ENCODE data around the gene OR5K2. TPM values are rescaled to one million over a fixed set of nuclear protein-coding genes. Genes with fewer than 3 reads are reported as not detected.

OR5K2 gene
- total RNA-seq (2013; cell fraction: nucleolus; rRNA removed) = 20.7 and 21.6 TPM in 2 replicates
- not detected in 2 replicates for total RNA-seq (2014; rRNA removed)
- not detected in 2 replicates for total RNA-seq (2014; rRNA removed; fragmentation: Illumina TruSeq; extraction: Trizol)
- total RNA-seq (2021) = not detected in 2 replicates
- polyA plus RNA-seq (2011; ENCODE audit: low read depth) = not detected
- polyA plus RNA-seq (2011; rRNA removed) = 0.12 and 0.14 TPM in 2 replicates
- not detected in 2 replicates for polyA plus RNA-seq (2011; cell fraction: cytosol; rRNA removed)
- 0.58 and 0.75 TPM in 2 replicates for polyA plus RNA-seq (2011; cell fraction: nucleus; rRNA removed)
- polyA plus RNA-seq (2012) = 0.11 TPM in 1 of 2 replicates, not detected in the other
- not detected in 2 replicates for polyA plus RNA-seq (2014; fragmentation: Illumina TruSeq; extraction: Trizol)
- not detected for polyA plus RNA-seq (2014; fragmentation: Nextera tagmentation; extraction: Ambion mirVana)
- polyA plus RNA-seq (2014; rRNA removed) = not detected in 2 replicates
- polyA plus RNA-seq (2016; fragmentation: Nextera tagmentation; extraction: Ambion mirVana) = not detected
- polyA minus RNA-seq (2011; rRNA and poly(A)+ RNA removed) = 1.3 and 2.9 TPM in 2 replicates
- polyA minus RNA-seq (2011; cell fraction: cytosol; rRNA and poly(A)+ RNA removed) = not detected in 2 replicates
- polyA minus RNA-seq (2011; cell fraction: nucleus; rRNA and poly(A)+ RNA removed) = 4.7 and 5.0 TPM in 2 replicates
- percentile 64 among the genes with signal in this experiment for Bru-seq, nascent RNA
- percentile 55 among the genes with signal in this experiment for BruChase-seq, experiment 1, labeled RNA remaining after a 6-hour chase
- percentile 60 among the genes with signal in this experiment for BruChase-seq, experiment 2, labeled RNA remaining after a 2-hour chase
- long read RNA-seq, experiment 1 = 0 reads
- long read RNA-seq, experiment 2, partial matches to known transcripts = 0 of 1 reads
- long read RNA-seq, experiment 2, other reads (novel, unspliced or antisense) = 0 of 1 reads

DNA sequence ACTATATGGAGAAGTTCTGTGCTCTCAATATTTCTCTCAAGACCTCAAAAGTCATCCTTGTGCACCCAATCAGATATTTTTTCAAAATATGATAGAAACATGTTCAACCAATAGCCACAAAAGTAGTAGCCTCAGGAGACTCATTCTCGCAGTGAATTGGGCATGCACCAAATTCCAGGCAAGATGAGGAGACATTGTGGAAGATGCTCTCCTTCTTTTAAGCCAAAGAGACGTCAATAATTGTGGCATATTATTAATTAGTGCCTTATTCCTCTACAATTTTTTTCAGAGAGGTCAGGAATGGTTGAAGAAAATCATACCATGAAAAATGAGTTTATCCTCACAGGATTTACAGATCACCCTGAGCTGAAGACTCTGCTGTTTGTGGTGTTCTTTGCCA lies at the start of gene OR5K2:
Gene OR5K2, plus strand, starts transcription at position 301 of the 400 bp plus-strand sequence. Its CDS starts 0 bp downstream, at position 301.
- ATAC-seq = no peak
- Histone ChIP-seq H3K27ac (ENCODE audit: control insufficient read depth, insufficient read depth) (no peak within 1 kb of the TSS), H3K9me3 (replicated peaks; ENCODE audit: control insufficient read depth, insufficient read depth, low read length) (no peaks in the 10 kb centered on the region), H3K36me3 (ENCODE audit: control insufficient read depth in 2 of 2, insufficient read depth in 2 of 2, low read length in 1 of 2) (no peaks in the 10 kb centered on the region), H4K20me1 (ENCODE audit: control insufficient read depth, insufficient read depth) (no peaks in the 10 kb centered on the region), H3K4me1 (ENCODE audit: control insufficient read depth, insufficient read depth, low read length) (no peaks in the 10 kb centered on the region), H3K9ac (ENCODE audit: control insufficient read depth, insufficient read depth, low read length) (no peak within 1 kb of the TSS), H3K4me3 (no peak within 1 kb of the TSS), H3K79me2 (ENCODE audit: control insufficient read depth, insufficient read depth, low read length) (no peaks in the 10 kb centered on the region), H3K4me2 (ENCODE audit: control insufficient read depth, insufficient read depth) (no peak within 1 kb of the TSS), H3K27me3 (replicated peaks in 1 of 2; ENCODE audit: control insufficient read depth in 2 of 2, insufficient read depth in 2 of 2, low read length in 1 of 2) (no peaks in the 10 kb centered on the region), H2AFZ (ENCODE audit: control insufficient read depth, low read depth, low read length) (no peak within 1 kb of the TSS)
- ChIA-PET SMC1A (ENCODE audit: uncharacterized antibody, unreplicated experiment) (no interaction called here), RAD21 (ENCODE audit: unreplicated experiment) (no interaction called here), POLR2A (no interaction called here), CTCF (no interaction called here)
- FAIRE-seq = no peak
- no TSS peak for BruUV-seq (replicated peaks)
- no peak for DNase-seq (ENCODE audit: low read depth, low spot score)
- in situ Hi-C loops (cut with MboI) (no loop called here), intact Hi-C loops (cut with micrococcal nuclease; ENCODE audit: unreplicated experiment) (no loop called here)
- WGBS (ENCODE audit: insufficient coverage, insufficient replicate concordance, low lambda C conversion rate, missing lambda C conversion rate) = 28% methylated on average over 2 of the region's 2 CpGs
- TF ChIP-seq ZNF207 (IDR thresholded peaks at IDR 0.05; ENCODE audit: borderline replicate concordance) (no peak), RAD51 (IDR thresholded peaks at IDR 0.05) (no peak), IKZF2 (IDR thresholded peaks at IDR 0.05) (no peak), EP300 (IDR thresholded peaks at IDR 0.05; ENCODE audit: borderline replicate concordance in 1 of 2, control insufficient read depth in 1 of 2, low read depth in 2 of 2, low read length in 2 of 2) (no peak), RBBP5 (conservative IDR thresholded peaks at IDR 0.05) (no peak), RELA (IDR thresholded peaks at IDR 0.05; ENCODE audit: borderline replicate concordance, partially characterized antibody) (no peak), MYB (IDR thresholded peaks at IDR 0.05; ENCODE audit: borderline replicate concordance, low read depth, low read length) (no peak), KLF5 (IDR thresholded peaks at IDR 0.05; ENCODE audit: partially characterized antibody) (no peak), IKZF1 (conservative IDR thresholded peaks at IDR 0.05) (no peak), MEF2B (IDR thresholded peaks at IDR 0.05; ENCODE audit: partially characterized antibody, poor library complexity, severe bottlenecking) (no peak), ETV6 (conservative IDR thresholded peaks at IDR 0.05 in 1 of 2, IDR thresholded peaks at IDR 0.05 in 1 of 2; ENCODE audit: borderline replicate concordance in 1 of 2, low read depth in 1 of 2) (no peak), POLR2AphosphoS2 (IDR thresholded peaks at IDR 0.05; ENCODE audit: low read depth, low read length) (no peak), RUNX3 (IDR thresholded peaks at IDR 0.05; ENCODE audit: low read length) (no peak)
- TF ChIP-seq, protein P1, sequence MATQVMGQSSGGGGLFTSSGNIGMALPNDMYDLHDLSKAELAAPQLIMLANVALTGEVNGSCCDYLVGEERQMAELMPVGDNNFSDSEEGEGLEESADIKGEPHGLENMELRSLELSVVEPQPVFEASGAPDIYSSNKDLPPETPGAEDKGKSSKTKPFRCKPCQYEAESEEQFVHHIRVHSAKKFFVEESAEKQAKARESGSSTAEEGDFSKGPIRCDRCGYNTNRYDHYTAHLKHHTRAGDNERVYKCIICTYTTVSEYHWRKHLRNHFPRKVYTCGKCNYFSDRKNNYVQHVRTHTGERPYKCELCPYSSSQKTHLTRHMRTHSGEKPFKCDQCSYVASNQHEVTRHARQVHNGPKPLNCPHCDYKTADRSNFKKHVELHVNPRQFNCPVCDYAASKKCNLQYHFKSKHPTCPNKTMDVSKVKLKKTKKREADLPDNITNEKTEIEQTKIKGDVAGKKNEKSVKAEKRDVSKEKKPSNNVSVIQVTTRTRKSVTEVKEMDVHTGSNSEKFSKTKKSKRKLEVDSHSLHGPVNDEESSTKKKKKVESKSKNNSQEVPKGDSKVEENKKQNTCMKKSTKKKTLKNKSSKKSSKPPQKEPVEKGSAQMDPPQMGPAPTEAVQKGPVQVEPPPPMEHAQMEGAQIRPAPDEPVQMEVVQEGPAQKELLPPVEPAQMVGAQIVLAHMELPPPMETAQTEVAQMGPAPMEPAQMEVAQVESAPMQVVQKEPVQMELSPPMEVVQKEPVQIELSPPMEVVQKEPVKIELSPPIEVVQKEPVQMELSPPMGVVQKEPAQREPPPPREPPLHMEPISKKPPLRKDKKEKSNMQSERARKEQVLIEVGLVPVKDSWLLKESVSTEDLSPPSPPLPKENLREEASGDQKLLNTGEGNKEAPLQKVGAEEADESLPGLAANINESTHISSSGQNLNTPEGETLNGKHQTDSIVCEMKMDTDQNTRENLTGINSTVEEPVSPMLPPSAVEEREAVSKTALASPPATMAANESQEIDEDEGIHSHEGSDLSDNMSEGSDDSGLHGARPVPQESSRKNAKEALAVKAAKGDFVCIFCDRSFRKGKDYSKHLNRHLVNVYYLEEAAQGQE (IDR thresholded peaks at IDR 0.05; ENCODE audit: low read depth, low read length) = no peak
- TF ChIP-seq, protein P2, sequence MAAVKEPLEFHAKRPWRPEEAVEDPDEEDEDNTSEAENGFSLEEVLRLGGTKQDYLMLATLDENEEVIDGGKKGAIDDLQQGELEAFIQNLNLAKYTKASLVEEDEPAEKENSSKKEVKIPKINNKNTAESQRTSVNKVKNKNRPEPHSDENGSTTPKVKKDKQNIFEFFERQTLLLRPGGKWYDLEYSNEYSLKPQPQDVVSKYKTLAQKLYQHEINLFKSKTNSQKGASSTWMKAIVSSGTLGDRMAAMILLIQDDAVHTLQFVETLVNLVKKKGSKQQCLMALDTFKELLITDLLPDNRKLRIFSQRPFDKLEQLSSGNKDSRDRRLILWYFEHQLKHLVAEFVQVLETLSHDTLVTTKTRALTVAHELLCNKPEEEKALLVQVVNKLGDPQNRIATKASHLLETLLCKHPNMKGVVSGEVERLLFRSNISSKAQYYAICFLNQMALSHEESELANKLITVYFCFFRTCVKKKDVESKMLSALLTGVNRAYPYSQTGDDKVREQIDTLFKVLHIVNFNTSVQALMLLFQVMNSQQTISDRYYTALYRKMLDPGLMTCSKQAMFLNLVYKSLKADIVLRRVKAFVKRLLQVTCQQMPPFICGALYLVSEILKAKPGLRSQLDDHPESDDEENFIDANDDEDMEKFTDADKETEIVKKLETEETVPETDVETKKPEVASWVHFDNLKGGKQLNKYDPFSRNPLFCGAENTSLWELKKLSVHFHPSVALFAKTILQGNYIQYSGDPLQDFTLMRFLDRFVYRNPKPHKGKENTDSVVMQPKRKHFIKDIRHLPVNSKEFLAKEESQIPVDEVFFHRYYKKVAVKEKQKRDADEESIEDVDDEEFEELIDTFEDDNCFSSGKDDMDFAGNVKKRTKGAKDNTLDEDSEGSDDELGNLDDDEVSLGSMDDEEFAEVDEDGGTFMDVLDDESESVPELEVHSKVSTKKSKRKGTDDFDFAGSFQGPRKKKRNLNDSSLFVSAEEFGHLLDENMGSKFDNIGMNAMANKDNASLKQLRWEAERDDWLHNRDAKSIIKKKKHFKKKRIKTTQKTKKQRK (IDR thresholded peaks at IDR 0.05; ENCODE audit: low read depth, low read length) = no peak

All from GM12878 (cell line).